Myocyte (in vitro differentiated cells): ENCODE results near the gene GLIS1. TPM values are rescaled to one million over a fixed set of nuclear protein-coding genes. Genes with fewer than 3 reads are reported as not detected.

Experiments used
- total RNA-seq: library from RNA; depleted of rRNA; stranded (reverse); fragments of >200 nt; gene quantifications from 2 replicates; pipeline ENCODE4 v1.2.3, GENCODE V29; 2014

The GLIS1 gene
- total RNA-seq, 1 donor from 2014 or later, result 1.9 TPM

Other genes starting within 250 kb of the GLIS1 start
- 14.0 and 15.4 TPM in 2 replicates for gene NDC1, start 99.1 kb upstream of the GLIS1 start, total RNA-seq
- 22.2 and 22.5 TPM in 2 replicates for gene YIPF1, start 150.6 kb upstream of the GLIS1 start, total RNA-seq
- gene DIO1, start 155.0 kb upstream of the GLIS1 start, total RNA-seq, result not detected in 2 replicates
- gene IFT25, start 206.5 kb upstream of the GLIS1 start, total RNA-seq, result 9.9 and 14.4 TPM in 2 replicates
- gene LRRC42, start 207.2 kb upstream of the GLIS1 start, total RNA-seq, result 35.7 and 39.9 TPM in 2 replicates